Retinal pigment epithelial cell (primary cell): Measurements from ENCODE around the gene ARHGEF17.

Experiments
- DNase-seq: peaks from one replicate; pipeline ENCODE4 v3.0.0-alpha.2; 2010; ENCODE audit warnings: low read depth
- H3K4me3 ChIP-seq: 2 replicates; pipeline ENCODE4 v1.5.1; 2011; ENCODE audit warnings: mild to moderate bottlenecking, low read length, control low read depth, moderate library complexity
- CTCF ChIP-seq: conservative IDR thresholded peaks from 2 replicates; pipeline ENCODE4 v1.5.1; 2011; ENCODE audit warnings: low read depth, low read length, control low read depth, inconsistent platforms

The ARHGEF17 gene

GRCh38 chr11:73387594-73388264, 79.7 kb downstream of the ARHGEF17 start:
- H3K4me3 ChIP-seq, result no peak overlapping the region
- no peak for DNase-seq
- peak; percentile 11 for TF ChIP-seq CTCF

- DNase-seq, result no peak
- no peak overlapping the region for H3K4me3 ChIP-seq
- no peak for TF ChIP-seq CTCF
These were observed 80.4 kb downstream of the ARHGEF17 start for GRCh38 chr11:73388265-73389133.

- TF ChIP-seq CTCF, result no peak
- DNase-seq, result no peak
- H3K4me3 ChIP-seq, result no peak overlapping the region
These were observed 81.1 kb downstream of the ARHGEF17 start for GRCh38 chr11:73389134-73389525.

GRCh38 chr11:73389916-73390315, 81.8 kb downstream of the ARHGEF17 start:
- no peak for TF ChIP-seq CTCF
- no peak for DNase-seq
- H3K4me3 ChIP-seq, result no peak overlapping the region

- DNase-seq, result no peak
- no peak for TF ChIP-seq CTCF
- H3K4me3 ChIP-seq, result no peak overlapping the region
These were observed 82.8 kb downstream of the ARHGEF17 start for GRCh38 chr11:73390601-73391565.

- H3K4me3 ChIP-seq, result no peak overlapping the region
- no peak for TF ChIP-seq CTCF
- no peak for DNase-seq
These were observed 83.6 kb downstream of the ARHGEF17 start for GRCh38 chr11:73391665-73392064.
